LNCaP clone FGC (cell line): ENCODE results near the gene POLL.

Source experiments
- DNase-seq: peaks from one replicate; pipeline ENCODE4 v3.0.0-alpha.2; 2011; ENCODE audit warnings: low read depth
- H3K4me3 ChIP-seq: 2 replicates; pipeline ENCODE4 v1.5.1; 2011; ENCODE audit warnings: mild to moderate bottlenecking, low read depth, low read length, control low read depth
- CTCF ChIP-seq: IDR thresholded peaks from 2 replicates; pipeline ENCODE4 v1.5.1; 2012; ENCODE audit warnings: mild to moderate bottlenecking; ENCODE audit not compliant: control insufficient read depth, insufficient read depth; ENCODE audit errors: extremely low read depth

POLL gene

DNA sequence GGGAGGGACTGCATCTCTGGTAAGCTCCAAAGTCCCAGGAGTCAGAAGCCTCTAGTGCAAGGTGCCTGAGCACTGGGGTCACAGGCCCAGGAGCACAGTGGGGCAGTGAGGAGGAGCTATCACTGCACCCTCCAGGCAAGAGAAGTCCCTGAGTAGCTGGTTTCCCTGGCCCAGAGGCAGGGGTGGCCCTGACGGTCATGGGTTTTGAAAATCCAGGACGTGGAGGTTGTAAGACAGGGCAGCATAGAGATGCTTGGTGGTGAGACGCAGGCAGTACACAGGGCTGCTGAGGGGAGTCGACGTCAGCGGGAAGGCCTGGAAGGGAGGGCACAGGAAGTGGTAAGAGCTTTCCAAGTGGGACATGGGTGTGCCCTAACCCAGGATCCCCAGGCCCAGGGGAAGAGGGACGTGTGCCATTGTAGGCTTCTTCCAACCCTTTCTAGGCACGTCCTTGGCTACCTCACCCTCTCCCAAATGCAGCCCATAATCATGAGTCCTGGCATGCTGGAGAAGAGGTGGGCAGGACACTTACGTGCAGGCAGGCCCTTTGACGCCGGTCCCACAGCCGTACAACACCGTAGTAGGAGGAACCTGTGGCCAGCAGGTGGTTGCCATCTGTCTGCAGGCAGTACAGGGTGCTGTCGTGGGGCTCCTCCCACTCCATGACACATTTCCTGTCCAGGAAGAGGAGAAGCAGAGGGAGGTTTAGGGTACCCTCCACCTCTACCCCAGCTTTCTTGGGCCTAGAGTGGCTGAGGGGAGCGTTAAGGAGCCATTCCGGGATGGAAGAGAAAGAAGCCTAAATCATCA lies 23.2 kb upstream of the POLL start:
- H3K4me3 ChIP-seq = no peak overlapping the region
- no peak for TF ChIP-seq CTCF
- DNase-seq = no peak

GRCh38 chr10:101609481-101609880 lies 21.4 kb upstream of the POLL start:
- DNase-seq = no peak
- H3K4me3 ChIP-seq = no peak overlapping the region
- TF ChIP-seq CTCF = no peak

GRCh38 chr10:101607124-101607523 lies 19.1 kb upstream of the POLL start:
- TF ChIP-seq CTCF = no peak
- H3K4me3 ChIP-seq = no peak overlapping the region
- no peak for DNase-seq

DNA sequence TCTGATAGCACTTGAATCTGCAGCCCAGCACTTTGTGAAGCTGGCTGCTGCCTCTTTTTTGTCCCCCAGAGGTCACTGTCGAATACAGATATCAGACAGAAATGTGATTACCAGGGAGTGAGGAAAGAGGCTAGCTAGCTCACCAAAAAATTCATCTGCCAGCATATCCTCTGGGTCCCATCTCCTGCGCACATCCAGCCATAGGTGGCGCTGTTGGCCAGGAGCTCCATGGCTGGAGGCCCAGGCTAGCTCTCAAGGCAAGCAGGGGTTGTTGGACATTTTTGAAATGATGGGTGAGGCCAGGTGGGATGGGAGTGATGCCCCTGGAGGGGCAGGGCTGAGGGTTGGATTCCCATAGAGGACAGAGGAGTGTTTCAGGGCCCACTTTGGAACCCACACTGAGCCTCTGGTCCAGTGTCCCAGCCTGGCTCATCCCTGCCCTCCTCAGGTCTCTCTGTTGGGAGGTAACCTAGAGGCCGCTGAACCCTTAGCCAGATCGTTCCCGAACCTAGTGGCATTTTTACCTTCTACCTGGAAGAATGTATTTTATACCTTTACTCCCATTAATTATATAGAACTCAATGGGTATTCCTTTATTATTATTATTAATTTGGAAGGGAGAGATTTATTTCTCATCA lies 14.8 kb upstream of the POLL start:
- peak; percentile 19 for DNase-seq
- TF ChIP-seq CTCF = peak; percentile 91
- H3K4me3 ChIP-seq = no peak overlapping the region

DNA sequence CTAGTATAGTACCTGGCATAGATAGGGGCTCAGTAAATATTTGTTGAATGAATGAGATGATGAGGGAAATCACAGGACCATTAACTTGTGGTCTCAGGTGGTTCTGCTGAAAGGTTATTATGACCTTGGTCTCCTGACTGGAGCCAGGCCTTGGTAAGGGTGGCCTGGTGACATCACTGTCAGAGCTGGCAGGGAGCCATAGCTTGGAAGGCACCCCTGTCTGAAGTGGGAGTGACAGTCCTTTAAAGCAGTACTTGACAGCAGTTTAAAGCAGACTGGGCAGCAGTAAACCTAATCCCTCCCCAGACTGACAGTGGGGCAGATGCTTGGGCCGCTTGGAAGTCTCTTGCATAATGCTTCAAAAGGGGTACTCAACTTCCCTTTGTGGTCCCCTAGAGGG lies 13.5 kb upstream of the POLL start:
- no peak overlapping the region for H3K4me3 ChIP-seq
- no peak for DNase-seq
- TF ChIP-seq CTCF = no peak

GRCh38 chr10:101597091-101597900 lies 9.2 kb upstream of the POLL start:
- no peak overlapping the region for H3K4me3 ChIP-seq
- DNase-seq = no peak
- TF ChIP-seq CTCF = no peak
